ENCODE measurements around the gene TLCD3B.

Gene TLCD3B

GRCh38 chr16:29989111-29989858, 41.8 kb downstream of the TLCD3B start:
- no peak for DNase-seq (ENCODE audit: low read depth in 2 of 2)

GRCh38 chr16:29988346-29989075, 42.6 kb downstream of the TLCD3B start:
- DNase-seq (ENCODE audit: low read depth in 2 of 2) = no peak

- DNase-seq (ENCODE audit: low read depth in 2 of 2) = no peak
Measured at GRCh38 chr16:29987371-29988085, 43.5 kb downstream of the TLCD3B start.

- no peak for DNase-seq (ENCODE audit: low read depth in 2 of 2)
Measured at GRCh38 chr16:29986931-29987330, 44.1 kb downstream of the TLCD3B start.

- no peak for DNase-seq (ENCODE audit: low read depth in 2 of 2)
Measured at GRCh38 chr16:29986231-29986630, 44.8 kb downstream of the TLCD3B start.

- DNase-seq (ENCODE audit: low read depth in 2 of 2) = no peak
Measured at GRCh38 chr16:29985271-29985811, 45.7 kb downstream of the TLCD3B start.

GRCh38 chr16:29984764-29985147, 46.3 kb downstream of the TLCD3B start:
- no peak for DNase-seq (ENCODE audit: low read depth in 2 of 2)

GRCh38 chr16:29984137-29984763, 46.8 kb downstream of the TLCD3B start:
- no peak for DNase-seq (ENCODE audit: low read depth in 2 of 2)

GRCh38 chr16:29983420-29984136, 47.5 kb downstream of the TLCD3B start:
- no peak for DNase-seq (ENCODE audit: low read depth in 2 of 2)

- DNase-seq (ENCODE audit: low read depth in 2 of 2) = no peak
Measured at GRCh38 chr16:29982560-29983419, 48.3 kb downstream of the TLCD3B start.

- DNase-seq (ENCODE audit: low read depth in 2 of 2) = no peak
Measured at GRCh38 chr16:29978564-29979270, 52.4 kb downstream of the TLCD3B start.

GRCh38 chr16:29978081-29978480, 53.0 kb downstream of the TLCD3B start:
- DNase-seq (ENCODE audit: low read depth in 2 of 2) = no peak

- no peak for DNase-seq (ENCODE audit: low read depth in 2 of 2)
Measured at GRCh38 chr16:29977063-29977825, 53.8 kb downstream of the TLCD3B start.

GRCh38 chr16:29975811-29976511, 55.1 kb downstream of the TLCD3B start:
- no peak for DNase-seq (ENCODE audit: low read depth in 2 of 2)

- no peak for DNase-seq (ENCODE audit: low read depth in 2 of 2)
Measured at GRCh38 chr16:29975134-29975538, 55.9 kb downstream of the TLCD3B start.

Measured in activated CD4-positive, alpha-beta T cell treated with anti-CD3 and anti-CD28 coated beads for 24 hours (primary cell).